ENCODE data around the gene GULP1.

The GULP1 gene

DNA sequence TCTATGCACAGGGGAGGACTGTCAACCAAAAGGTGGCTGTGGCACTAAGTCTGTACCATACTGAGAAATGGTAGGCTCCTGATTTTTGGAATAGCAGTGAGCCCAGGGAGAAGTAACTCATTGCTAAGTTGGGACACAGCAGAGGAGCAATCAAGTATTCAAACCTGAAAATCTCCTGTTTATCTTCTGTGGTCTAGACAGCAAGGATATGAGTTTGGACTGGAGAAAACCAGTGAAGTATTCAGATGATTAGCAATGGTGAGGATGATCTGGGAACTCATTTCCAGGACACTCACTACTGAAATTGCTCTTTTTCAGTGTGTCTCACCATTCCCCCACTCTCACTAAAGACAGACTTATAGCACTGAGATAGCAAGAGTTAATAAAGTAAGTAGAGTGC is 112.0 kb downstream of the GULP1 start:
- Histone ChIP-seq H3K4me3 (ENCODE audit: low read length) (no peak overlapping the region), H3F3A (ENCODE audit: control insufficient read depth, insufficient read depth) (no peaks in the 10 kb centered on the region), H3K27me3 (ENCODE audit: control insufficient read depth, low read length) (no peaks in the 10 kb centered on the region), H3K79me2 (ENCODE audit: control insufficient read depth, low read length) (no peaks in the 10 kb centered on the region), H4K20me1 (ENCODE audit: control insufficient read depth, insufficient read depth, low read depth, low read length) (no peaks in the 10 kb centered on the region), H3K4me1 (ENCODE audit: control insufficient read depth, low read length) (no peaks in the 10 kb centered on the region), H3K4me2 (ENCODE audit: low read length) (no peak overlapping the region), H3K9me3 (ENCODE audit: control insufficient read depth, insufficient read depth, low read length) (no peaks in the 10 kb centered on the region), H3K9me2 (replicated peaks; ENCODE audit: control insufficient read depth, low read length) (no peaks in the 10 kb centered on the region), H3K27ac (ENCODE audit: low read depth, low read length) (no peak overlapping the region), H3K36me3 (ENCODE audit: control insufficient read depth, low read length) (no peaks in the 10 kb centered on the region)
- TF ChIP-seq, protein P1, sequence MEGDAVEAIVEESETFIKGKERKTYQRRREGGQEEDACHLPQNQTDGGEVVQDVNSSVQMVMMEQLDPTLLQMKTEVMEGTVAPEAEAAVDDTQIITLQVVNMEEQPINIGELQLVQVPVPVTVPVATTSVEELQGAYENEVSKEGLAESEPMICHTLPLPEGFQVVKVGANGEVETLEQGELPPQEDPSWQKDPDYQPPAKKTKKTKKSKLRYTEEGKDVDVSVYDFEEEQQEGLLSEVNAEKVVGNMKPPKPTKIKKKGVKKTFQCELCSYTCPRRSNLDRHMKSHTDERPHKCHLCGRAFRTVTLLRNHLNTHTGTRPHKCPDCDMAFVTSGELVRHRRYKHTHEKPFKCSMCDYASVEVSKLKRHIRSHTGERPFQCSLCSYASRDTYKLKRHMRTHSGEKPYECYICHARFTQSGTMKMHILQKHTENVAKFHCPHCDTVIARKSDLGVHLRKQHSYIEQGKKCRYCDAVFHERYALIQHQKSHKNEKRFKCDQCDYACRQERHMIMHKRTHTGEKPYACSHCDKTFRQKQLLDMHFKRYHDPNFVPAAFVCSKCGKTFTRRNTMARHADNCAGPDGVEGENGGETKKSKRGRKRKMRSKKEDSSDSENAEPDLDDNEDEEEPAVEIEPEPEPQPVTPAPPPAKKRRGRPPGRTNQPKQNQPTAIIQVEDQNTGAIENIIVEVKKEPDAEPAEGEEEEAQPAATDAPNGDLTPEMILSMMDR (IDR thresholded peaks at IDR 0.05; ENCODE audit: low read depth, low read length, poor library complexity, severe bottlenecking), result no peak
- TF ChIP-seq EZH2phosphoT487 (IDR thresholded peaks at IDR 0.05; ENCODE audit: borderline replicate concordance, low read length), result no peak

DNA sequence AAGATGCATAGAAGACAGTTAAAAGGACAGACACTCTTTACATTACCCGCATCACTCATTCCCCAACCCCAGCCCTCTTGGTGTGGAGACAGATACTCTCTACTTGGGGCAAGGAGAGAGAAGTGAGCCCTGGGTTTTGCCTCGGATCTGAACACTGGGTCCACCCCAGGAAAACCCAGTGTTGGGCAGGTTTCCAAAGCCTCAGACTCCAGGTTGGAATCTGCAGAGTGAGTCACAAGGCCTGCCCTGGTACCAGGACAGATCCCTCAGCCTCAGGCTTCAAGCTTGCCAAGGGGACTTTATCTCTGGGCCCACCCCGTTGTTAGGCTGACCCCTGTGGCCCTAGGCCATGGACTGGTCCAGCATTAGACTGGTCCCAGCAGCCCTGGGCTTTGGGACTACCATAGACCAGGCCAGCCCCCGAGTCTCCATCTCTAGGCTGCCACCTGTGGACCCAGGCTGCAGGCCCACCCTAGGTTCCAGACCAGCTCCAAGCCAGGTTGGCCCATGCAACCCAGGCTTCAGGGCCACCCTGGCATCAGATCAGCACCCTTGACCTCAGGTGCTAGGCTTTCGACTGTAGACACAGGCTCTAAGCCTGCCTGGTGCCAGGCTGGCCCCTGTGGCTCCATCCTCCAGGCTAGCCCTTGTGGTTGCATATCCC is 112.8 kb downstream of the GULP1 start:
- H3K79me2 ChIP-seq (ENCODE audit: control insufficient read depth, low read length), result no peaks in the 10 kb centered on the region
- no peaks in the 10 kb centered on the region for H3K27me3 ChIP-seq (ENCODE audit: control insufficient read depth, low read length)
- H3K27ac ChIP-seq (ENCODE audit: low read depth, low read length), result no peak overlapping the region
- H3K9me2 ChIP-seq (replicated peaks; ENCODE audit: control insufficient read depth, low read length), result no peaks in the 10 kb centered on the region
- TF ChIP-seq EZH2phosphoT487 (IDR thresholded peaks at IDR 0.05; ENCODE audit: borderline replicate concordance, low read length), result no peak
- TF ChIP-seq, protein P1 (IDR thresholded peaks at IDR 0.05; ENCODE audit: low read depth, low read length, poor library complexity, severe bottlenecking), result no peak
- no peaks in the 10 kb centered on the region for H3K36me3 ChIP-seq (ENCODE audit: control insufficient read depth, low read length)
- no peaks in the 10 kb centered on the region for H4K20me1 ChIP-seq (ENCODE audit: control insufficient read depth, insufficient read depth, low read depth, low read length)
- no peak overlapping the region for H3K4me2 ChIP-seq (ENCODE audit: low read length)
- H3F3A ChIP-seq (ENCODE audit: control insufficient read depth, insufficient read depth), result no peaks in the 10 kb centered on the region
- H3K9me3 ChIP-seq (ENCODE audit: control insufficient read depth, insufficient read depth, low read length), result no peaks in the 10 kb centered on the region
- no peak overlapping the region for H3K4me3 ChIP-seq (ENCODE audit: low read length)
- no peaks in the 10 kb centered on the region for H3K4me1 ChIP-seq (ENCODE audit: control insufficient read depth, low read length)

DNA sequence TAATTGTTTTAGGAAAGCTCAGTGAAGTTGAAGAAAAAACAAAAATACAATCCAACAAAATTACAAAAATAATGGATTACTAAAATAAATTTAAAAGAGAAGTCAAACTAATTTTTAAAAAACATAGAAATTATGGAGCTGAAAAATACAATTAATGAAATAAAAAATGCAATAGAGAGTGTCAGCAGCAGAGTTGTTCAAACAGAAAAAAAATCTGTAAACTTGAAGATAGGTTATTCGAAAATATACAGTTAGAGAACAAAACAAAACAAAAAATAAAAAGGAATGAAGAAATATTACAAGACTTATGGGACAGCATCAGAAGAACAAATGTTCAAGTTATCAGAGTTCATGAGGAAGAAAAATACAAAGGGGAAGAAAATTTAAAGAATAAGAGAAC is 114.7 kb downstream of the GULP1 start:
- Histone ChIP-seq H3K27me3 (ENCODE audit: control insufficient read depth, low read length) (no peaks in the 10 kb centered on the region), H3K36me3 (ENCODE audit: control insufficient read depth, low read length) (no peaks in the 10 kb centered on the region), H3K9me3 (ENCODE audit: control insufficient read depth, insufficient read depth, low read length) (no peaks in the 10 kb centered on the region), H3K9me2 (replicated peaks; ENCODE audit: control insufficient read depth, low read length) (no peaks in the 10 kb centered on the region), H3K79me2 (ENCODE audit: control insufficient read depth, low read length) (no peaks in the 10 kb centered on the region), H3K27ac (ENCODE audit: low read depth, low read length) (no peak overlapping the region), H4K20me1 (ENCODE audit: control insufficient read depth, insufficient read depth, low read depth, low read length) (no peaks in the 10 kb centered on the region), H3K4me2 (ENCODE audit: low read length) (no peak overlapping the region), H3K4me1 (ENCODE audit: control insufficient read depth, low read length) (0 out of 2 replicates have a peak, but pooled peaks cover 3% of the 10 kb centered on the region), H3F3A (ENCODE audit: control insufficient read depth, insufficient read depth) (no peaks in the 10 kb centered on the region), H3K4me3 (ENCODE audit: low read length) (no peak overlapping the region)
- TF ChIP-seq, protein P1 (IDR thresholded peaks at IDR 0.05; ENCODE audit: low read depth, low read length, poor library complexity, severe bottlenecking), result no peak
